ENCODE data around the gene FMO2. TPM values are rescaled to one million over a fixed set of nuclear protein-coding genes. Genes with fewer than 3 reads are reported as not detected.

Gene FMO2
- polyA plus RNA-seq = not detected

- Mint-ChIP-seq H3K9me3 (peaks cover 0 to 2% (median 0%) of the 10 kb centered on the region in 6 donors), H3K4me3 (no peak within 1 kb of the TSS), H3K36me3 (no peaks in the 10 kb centered on the region), H3K4me1 (no peaks in the 10 kb centered on the region), H3K27me3 (ENCODE audit: low read depth in 3 of 3) (peaks cover 0 to 3% (median 3%) of the 10 kb centered on the region in 3 donors), H3K27ac (no peak within 1 kb of the TSS)
- DNase-seq = no peak
Measured at GRCh38 chr1:171185091-171185490, at the start of gene FMO2. Gene FMO2 (plus strand): TSS chr1:171185300. CDS start chr1:171185714, 414 bp downstream.

GRCh38 chr1:171137580-171137979 is 47.5 kb upstream of the FMO2 start:
- Mint-ChIP-seq H3K4me3 (no peak overlapping the region), H3K27me3 (ENCODE audit: low read depth in 3 of 3) (peaks cover 0 to 11% (median 6%) of the 10 kb centered on the region in 3 donors), H3K4me1 (no peaks in the 10 kb centered on the region), H3K27ac (no peak overlapping the region), H3K9me3 (peaks cover 0 to 2% (median 0%) of the 10 kb centered on the region in 6 donors), H3K36me3 (no peaks in the 10 kb centered on the region)
- no peak for DNase-seq

GRCh38 chr1:171138980-171139379 is 46.1 kb upstream of the FMO2 start:
- no peak for DNase-seq
- Mint-ChIP-seq H3K4me1 (no peaks in the 10 kb centered on the region), H3K4me3 (no peak overlapping the region), H3K9me3 (peaks cover 0 to under 1% (median 0%) of the 10 kb centered on the region in 6 donors), H3K27ac (no peak overlapping the region), H3K27me3 (ENCODE audit: low read depth in 3 of 3) (peaks cover 0 to 9% (median 4%) of the 10 kb centered on the region in 3 donors), H3K36me3 (no peaks in the 10 kb centered on the region)

- Mint-ChIP-seq H3K4me3 (no peak overlapping the region), H3K9me3 (no peaks in the 10 kb centered on the region), H3K27me3 (ENCODE audit: low read depth in 3 of 3) (peaks cover 0 to 11% (median 4%) of the 10 kb centered on the region in 3 donors), H3K36me3 (no peaks in the 10 kb centered on the region), H3K27ac (no peak overlapping the region), H3K4me1 (no peaks in the 10 kb centered on the region)
- DNase-seq = no peak
Measured at GRCh38 chr1:171139890-171140289, 45.2 kb upstream of the FMO2 start.

- DNase-seq = no peak
- H3K27me3 Mint-ChIP-seq (ENCODE audit: low read depth in 3 of 3) = peaks cover 0 to 11% (median 4%) of the 10 kb centered on the region in 3 donors
- no peaks in the 10 kb centered on the region for H3K4me1 Mint-ChIP-seq
- H3K4me3 Mint-ChIP-seq = no peak overlapping the region
- H3K27ac Mint-ChIP-seq = no peak overlapping the region
- no peaks in the 10 kb centered on the region for H3K36me3 Mint-ChIP-seq
- H3K9me3 Mint-ChIP-seq = peaks cover 0 to 2% (median 0%) of the 10 kb centered on the region in 6 donors
Measured at GRCh38 chr1:171140401-171140800, 44.7 kb upstream of the FMO2 start.

- H3K27ac Mint-ChIP-seq = no peak overlapping the region
- no peak for DNase-seq
- H3K4me3 Mint-ChIP-seq = no peak overlapping the region
- no peaks in the 10 kb centered on the region for H3K36me3 Mint-ChIP-seq
- H3K4me1 Mint-ChIP-seq = no peaks in the 10 kb centered on the region
- H3K27me3 Mint-ChIP-seq (ENCODE audit: low read depth in 3 of 3) = peaks cover 0 to 13% (median 4%) of the 10 kb centered on the region in 3 donors
- H3K9me3 Mint-ChIP-seq = peaks cover 0 to 2% (median 0%) of the 10 kb centered on the region in 6 donors
Measured at GRCh38 chr1:171140956-171141687, 44.0 kb upstream of the FMO2 start.

- Mint-ChIP-seq H3K9me3 (peaks cover 0 to 2% (median 0%) of the 10 kb centered on the region in 6 donors), H3K4me3 (no peak overlapping the region)
- DNase-seq = no peak
Measured at GRCh38 chr1:171141688-171142415, 43.2 kb upstream of the FMO2 start.

GRCh38 chr1:171142416-171143385 is 42.4 kb upstream of the FMO2 start:
- Mint-ChIP-seq H3K27me3 (ENCODE audit: low read depth in 3 of 3) (peaks cover 0 to 9% (median 2%) of the 10 kb centered on the region in 3 donors), H3K36me3 (no peaks in the 10 kb centered on the region), H3K9me3 (peaks cover 0 to 2% (median 0%) of the 10 kb centered on the region in 6 donors), H3K4me3 (no peak overlapping the region), H3K27ac (no peak overlapping the region), H3K4me1 (no peaks in the 10 kb centered on the region)
- DNase-seq = no peak

More at GRCh38 chr1:171141688-171142415, 43.2 kb upstream of the FMO2 start:
- H3K27me3 Mint-ChIP-seq (ENCODE audit: low read depth in 3 of 3) = peaks cover 0 to 11% (median 2%) of the 10 kb centered on the region in 3 donors
- H3K27ac Mint-ChIP-seq = no peak overlapping the region
- no peaks in the 10 kb centered on the region for H3K4me1 Mint-ChIP-seq
- no peaks in the 10 kb centered on the region for H3K36me3 Mint-ChIP-seq

GRCh38 chr1:171150156-171150555 is 34.9 kb upstream of the FMO2 start:
- no peak overlapping the region for H3K27ac Mint-ChIP-seq
- H3K9me3 Mint-ChIP-seq = no peaks in the 10 kb centered on the region
- H3K4me1 Mint-ChIP-seq = no peaks in the 10 kb centered on the region
- no peak for DNase-seq
- no peaks in the 10 kb centered on the region for H3K36me3 Mint-ChIP-seq
- H3K4me3 Mint-ChIP-seq = no peak overlapping the region
- H3K27me3 Mint-ChIP-seq (ENCODE audit: low read depth in 3 of 3) = peaks cover 0 to 8% (median 0%) of the 10 kb centered on the region in 3 donors

- H3K4me3 Mint-ChIP-seq = no peak overlapping the region
- peaks cover 0 to 2% (median 0%) of the 10 kb centered on the region in 6 donors for H3K9me3 Mint-ChIP-seq
- no peak for DNase-seq
- no peak overlapping the region for H3K27ac Mint-ChIP-seq
- peaks cover 0 to 7% (median 2%) of the 10 kb centered on the region in 3 donors for H3K27me3 Mint-ChIP-seq (ENCODE audit: low read depth in 3 of 3)
- no peaks in the 10 kb centered on the region for H3K36me3 Mint-ChIP-seq
- H3K4me1 Mint-ChIP-seq = no peaks in the 10 kb centered on the region
Measured at GRCh38 chr1:171152549-171152948, 32.6 kb upstream of the FMO2 start.

GRCh38 chr1:171155484-171155883 is 29.6 kb upstream of the FMO2 start:
- H3K9me3 Mint-ChIP-seq = peaks cover 0 to 5% (median 0%) of the 10 kb centered on the region in 6 donors

GRCh38 chr1:171158096-171158495 is 27.0 kb upstream of the FMO2 start:
- Mint-ChIP-seq H3K4me1 (no peaks in the 10 kb centered on the region), H3K36me3 (no peaks in the 10 kb centered on the region), H3K9me3 (peaks cover 0 to 5% (median 0%) of the 10 kb centered on the region in 6 donors), H3K27me3 (ENCODE audit: low read depth in 3 of 3) (peaks cover 0 to 2% (median 2%) of the 10 kb centered on the region in 3 donors), H3K4me3 (no peak overlapping the region), H3K27ac (no peak overlapping the region)
- DNase-seq = no peak

More at GRCh38 chr1:171155484-171155883, 29.6 kb upstream of the FMO2 start:
- no peak overlapping the region for H3K27ac Mint-ChIP-seq
- no peak overlapping the region for H3K4me3 Mint-ChIP-seq
- no peak for DNase-seq
- H3K36me3 Mint-ChIP-seq = no peaks in the 10 kb centered on the region
- no peaks in the 10 kb centered on the region for H3K4me1 Mint-ChIP-seq
- peaks cover 0 to 5% (median 2%) of the 10 kb centered on the region in 3 donors for H3K27me3 Mint-ChIP-seq (ENCODE audit: low read depth in 3 of 3)

- DNase-seq = no peak
Measured at GRCh38 chr1:171158551-171158950, 26.5 kb upstream of the FMO2 start.

More at GRCh38 chr1:171158551-171158950, 26.5 kb upstream of the FMO2 start:
- peaks cover 0 to 5% (median 0%) of the 10 kb centered on the region in 6 donors for H3K9me3 Mint-ChIP-seq
- H3K36me3 Mint-ChIP-seq = no peaks in the 10 kb centered on the region
- H3K4me1 Mint-ChIP-seq = no peaks in the 10 kb centered on the region
- H3K4me3 Mint-ChIP-seq = no peak overlapping the region
- H3K27me3 Mint-ChIP-seq (ENCODE audit: low read depth in 3 of 3) = peaks cover 0 to 2% (median 2%) of the 10 kb centered on the region in 3 donors
- H3K27ac Mint-ChIP-seq = no peak overlapping the region
